HG03439 (cell line): ENCODE results near the gene DRD4.
"Not testable (repeated sequence)": the region's sequence is repeated elsewhere in the genome, so short reads cannot be mapped to it uniquely, and the experiment has no call there.

Source experiments
- ATAC-seq: cut with Tn5 transposase; IDR thresholded peaks from one replicate; pipeline ENCODE4 v1.9.1; 2021; ENCODE audit warnings: mild to moderate bottlenecking, moderate library complexity; ENCODE audit not compliant: unreplicated experiment

DRD4 gene

DNA sequence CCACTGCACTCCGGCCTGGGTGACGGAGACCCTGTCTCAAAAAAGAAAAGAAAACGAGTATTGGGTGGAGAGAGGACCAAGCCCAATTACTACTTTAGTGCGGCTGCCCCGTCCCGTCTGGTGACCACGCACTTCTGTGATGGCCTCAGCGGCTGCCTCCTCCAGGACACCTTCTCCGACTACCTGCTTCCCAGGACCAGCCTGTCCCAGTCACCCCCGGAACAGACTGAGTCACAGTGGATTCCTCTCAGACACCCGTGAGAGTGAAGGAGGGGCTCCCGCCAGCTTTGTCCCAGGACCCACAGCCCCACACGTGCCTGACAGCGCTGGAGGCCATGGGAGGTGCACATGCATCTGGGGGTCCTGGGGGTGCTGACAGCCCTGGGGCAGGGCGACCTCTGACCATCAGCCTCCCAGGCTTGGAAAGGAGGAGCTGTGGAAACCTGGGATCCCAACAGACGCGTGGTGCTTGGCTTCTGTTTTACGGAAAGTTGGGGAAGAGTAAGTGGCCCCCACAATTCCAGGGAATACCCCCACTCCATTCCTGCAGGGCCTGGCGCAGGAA is 4.8 kb downstream of the DRD4 start:
- ATAC-seq = no peak

DNA sequence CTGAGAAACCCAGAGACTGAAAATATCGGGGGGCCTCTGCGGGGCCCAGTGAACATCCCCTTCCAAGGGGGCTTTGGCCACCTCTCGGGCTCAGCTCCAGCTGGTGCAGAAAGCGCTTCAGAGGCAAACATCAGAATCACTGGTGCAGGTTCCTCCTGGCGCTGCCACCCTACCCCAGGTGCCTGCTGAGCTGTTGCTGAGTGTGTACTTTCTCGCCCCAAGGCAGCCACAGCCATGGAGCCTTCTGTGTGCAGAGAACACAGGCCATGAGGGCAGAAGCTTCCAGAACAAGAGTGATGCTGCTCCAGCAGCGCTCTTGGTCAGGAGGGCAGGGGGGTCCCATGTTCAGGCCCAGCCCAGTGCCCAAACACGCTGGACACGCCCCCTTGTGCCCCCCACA is 6.3 kb downstream of the DRD4 start:
- no peak for ATAC-seq

DNA sequence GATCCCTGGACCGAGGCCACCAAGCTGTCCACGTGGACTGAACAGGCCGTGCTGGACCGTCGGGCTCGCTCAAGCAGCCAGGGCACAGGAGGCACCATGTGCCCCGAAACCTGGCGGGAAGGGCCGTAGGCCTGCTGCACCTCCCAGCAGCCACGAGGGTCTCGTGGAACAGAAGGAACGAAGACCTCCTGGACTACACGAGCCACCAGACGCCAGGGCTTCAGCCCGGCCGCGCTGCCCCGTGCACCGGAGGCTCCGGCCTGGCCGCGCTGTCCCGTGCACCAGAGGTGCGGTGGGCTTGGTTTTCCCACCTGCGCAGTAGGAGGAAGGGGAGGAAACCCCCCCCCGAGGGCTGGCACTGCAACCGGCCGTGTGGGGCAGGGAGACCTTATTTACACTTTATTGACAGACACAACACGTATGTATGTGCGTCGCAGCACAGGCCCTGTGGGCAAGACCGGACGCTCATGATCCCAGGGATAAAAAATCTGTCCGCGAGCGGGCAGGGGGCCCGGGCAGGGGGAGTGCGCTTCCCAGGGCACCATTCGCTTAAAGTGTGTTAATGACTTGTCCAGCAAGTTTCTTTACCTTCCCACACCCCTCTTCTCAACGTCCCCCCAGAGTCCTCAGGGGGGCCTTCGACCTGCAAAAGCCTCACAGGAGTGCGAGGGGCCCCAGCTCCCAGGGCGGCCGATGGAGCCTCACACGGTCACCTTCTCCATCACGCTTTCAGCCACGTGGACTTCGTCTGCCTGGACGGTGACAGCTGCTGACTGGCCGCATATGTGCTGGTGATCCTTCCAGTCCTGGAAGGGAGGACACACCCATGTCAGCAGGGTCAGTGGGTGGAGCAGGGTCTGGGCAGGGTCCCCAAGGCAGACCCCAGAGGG is 7.0 kb downstream of the DRD4 start:
- no peak for ATAC-seq

DNA sequence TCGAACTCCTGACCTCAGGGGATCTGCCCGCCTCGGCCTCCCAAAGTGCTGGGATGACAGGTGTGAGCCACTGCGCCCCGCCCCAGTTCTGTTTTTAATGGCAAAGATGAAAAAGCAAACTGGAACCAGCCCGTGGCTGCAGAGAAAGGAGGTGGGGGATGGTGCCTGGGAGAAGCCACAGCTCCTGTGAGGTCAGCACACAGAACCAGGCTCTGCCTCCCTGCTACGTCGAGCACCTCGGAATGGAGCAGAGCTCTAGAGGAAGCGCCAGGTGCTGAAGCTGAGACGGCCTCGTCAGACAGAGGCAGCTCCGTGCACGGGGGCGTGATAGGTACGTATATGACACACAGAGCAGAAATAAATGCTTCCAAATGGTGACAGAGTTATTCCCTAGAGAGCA is 8.5 kb downstream of the DRD4 start:
- no peak for ATAC-seq

DNA sequence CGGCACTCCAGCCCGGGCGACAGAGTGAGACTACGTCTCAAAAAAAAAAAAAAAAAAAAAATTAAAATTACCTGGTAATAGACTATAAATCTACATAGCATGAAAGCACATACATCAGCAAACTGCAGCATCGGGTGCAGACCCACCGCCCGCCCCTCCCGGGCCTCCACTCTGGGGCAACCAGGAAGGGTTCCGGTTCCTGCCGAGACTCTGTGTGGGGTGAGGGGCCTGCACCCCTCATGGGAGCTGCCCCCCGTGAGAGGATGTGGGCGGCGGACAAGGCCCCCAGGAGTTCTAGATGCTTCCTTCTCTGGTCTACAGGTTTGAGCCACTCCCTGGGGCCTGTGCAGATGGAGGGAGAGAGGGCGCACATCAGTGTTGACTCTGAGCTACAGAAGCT is 9.1 kb downstream of the DRD4 start:
- no peak for ATAC-seq

DNA sequence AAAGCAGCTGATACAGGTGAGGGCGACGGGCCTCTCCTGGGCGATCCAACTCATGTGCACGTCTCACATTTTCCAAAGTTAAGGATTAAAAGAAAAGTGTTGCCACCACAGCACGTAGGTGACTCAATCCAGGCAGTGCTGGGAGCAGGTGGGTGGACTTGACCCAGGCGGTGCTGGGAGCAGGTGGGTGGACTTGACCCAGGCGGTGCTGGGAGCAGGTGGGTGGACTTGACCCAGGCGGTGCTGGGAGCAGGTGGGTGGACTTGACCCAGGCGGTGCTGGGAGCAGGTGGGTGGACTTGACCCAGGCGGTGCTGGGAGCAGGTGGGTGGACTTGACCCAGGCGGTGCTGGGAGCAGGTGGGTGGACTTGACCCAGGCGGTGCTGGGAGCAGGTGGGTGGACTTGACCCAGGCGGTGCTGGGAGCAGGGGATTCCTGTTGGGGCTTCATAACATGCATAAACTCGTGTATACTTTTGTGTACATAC is 10.6 kb downstream of the DRD4 start:
- ATAC-seq = not testable (repeated sequence)

DNA sequence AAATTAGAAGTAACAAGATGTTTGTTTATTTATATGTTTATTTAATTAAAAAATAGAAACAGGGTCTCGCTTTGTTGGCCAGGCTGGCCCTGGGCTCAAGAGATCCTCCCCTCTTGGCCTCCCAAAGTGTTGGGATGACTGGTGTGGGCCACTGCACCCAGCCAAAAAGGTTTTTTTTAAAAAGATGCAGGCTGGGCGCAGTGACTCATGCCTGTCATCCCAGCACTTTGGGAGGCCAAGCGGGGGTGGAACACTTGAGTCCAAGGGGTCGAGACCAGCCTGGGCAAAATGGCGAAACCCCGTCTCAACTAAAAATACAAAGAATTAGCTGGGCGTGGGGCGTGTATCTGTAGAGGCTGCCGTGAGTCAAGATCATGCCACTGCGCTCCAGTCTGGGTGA is 13.4 kb downstream of the DRD4 start:
- ATAC-seq = no peak

DNA sequence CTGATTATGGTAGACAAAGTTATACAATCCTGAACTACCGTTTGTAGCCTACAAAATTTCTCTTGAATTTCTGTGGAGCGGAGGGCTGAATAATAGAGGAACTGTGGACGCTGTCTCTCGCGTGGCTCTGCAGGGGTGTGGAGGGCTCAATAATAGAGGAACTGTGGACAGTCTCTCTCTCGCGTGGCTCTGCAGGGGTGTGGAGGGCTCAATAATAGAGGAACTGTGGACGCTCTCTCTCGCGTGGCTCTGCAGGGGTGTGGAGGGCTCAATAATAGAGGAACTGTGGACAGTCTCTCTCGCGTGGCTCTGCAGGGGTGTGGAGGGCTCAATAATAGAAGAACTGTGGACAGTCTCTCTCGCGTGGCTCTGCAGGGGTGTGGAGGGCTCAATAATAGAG is 16.1 kb downstream of the DRD4 start:
- not testable (repeated sequence) for ATAC-seq

DNA sequence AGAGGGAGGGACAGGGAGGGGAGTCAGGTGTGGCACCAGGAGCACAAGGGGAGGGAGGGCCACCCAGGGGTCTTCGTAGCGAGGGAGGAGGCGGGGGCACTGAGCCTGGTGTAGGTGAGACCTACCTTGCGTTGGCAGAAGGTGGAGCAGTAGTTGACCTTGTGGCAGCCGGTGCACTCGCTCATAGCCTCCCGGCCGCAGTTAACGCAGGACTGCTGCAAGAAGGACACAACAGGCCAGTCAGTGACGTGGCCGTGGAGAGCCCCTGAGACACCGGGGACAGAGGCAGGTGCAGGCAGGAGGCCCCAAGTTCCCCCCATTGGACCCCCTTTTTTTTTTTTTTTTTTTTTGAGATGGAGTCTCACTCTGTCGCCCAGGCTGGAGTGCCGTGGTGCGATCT is 16.8 kb downstream of the DRD4 start:
- no peak for ATAC-seq

DNA sequence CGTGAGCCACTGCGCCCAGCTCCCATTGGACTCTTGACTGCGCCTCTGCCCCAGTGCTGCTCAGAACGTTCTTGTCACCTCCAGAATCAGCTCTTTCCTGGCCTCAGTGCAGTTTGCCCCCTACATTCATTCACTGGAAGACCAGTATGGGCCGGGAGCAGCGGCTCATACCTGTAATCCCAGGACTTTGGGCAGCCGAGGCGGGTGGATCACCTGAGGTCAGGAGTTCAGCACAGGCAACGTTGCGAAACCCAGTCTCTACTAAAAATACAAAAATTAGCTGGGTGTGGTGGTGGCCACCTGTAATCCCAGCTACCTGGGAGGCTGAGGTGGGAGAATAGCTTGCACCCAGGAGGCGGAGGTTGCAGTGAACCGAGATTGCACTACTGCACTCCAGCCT is 17.4 kb downstream of the DRD4 start:
- ATAC-seq = not testable (repeated sequence)

DNA sequence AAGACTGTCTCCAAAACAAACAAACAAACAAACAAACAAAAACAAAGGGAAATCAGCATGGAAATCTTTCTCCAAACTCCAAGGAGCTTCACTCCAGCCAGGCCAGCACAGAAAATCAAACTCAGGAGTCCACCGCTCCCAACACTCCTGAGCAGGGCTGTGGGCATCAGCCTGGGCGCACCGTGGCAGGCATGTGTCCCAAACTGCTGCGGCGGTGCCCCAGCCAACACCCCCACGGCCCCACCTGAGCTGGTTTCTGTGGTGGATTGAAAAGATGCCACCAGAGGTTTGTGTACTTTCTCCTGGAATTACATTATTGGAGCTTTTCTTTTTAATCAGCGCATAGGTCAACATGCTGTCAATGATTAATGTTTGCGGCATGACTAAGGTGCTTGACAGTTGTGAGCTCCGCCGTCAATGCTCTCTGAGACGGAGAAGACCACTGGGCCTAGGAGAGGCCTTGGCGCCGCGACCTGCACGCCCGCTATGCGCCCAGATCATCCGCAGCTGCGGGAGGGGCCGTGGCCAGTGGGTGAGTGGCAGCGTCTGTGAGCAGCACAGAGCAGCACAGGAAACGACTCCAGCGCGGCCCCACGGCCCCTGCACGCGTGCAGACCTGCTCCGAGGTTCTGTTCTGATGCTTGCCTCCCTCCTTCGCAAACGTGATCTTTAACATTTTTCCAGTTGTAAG is 18.1 kb downstream of the DRD4 start:
- ATAC-seq = no peak

DNA sequence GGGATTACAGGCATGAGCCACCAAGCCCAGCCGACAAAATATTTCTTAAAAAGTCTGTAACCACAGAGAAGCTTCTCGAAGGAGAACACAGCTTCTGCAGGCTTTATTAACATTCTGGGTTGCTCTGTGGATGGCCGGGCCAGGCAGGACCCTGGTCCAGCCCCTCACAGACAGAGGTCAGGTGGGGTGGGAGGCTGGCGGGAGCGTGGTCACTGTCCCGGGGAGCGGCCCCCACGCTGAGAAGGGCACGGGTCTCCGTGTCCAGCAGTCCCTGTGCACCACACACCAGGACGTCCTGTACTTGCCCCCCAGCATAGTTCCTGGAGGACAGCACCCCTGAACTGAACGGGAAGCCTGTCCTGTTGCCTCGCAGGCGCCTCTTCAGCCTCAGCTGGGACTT is 19.4 kb downstream of the DRD4 start:
- ATAC-seq = no peak

DNA sequence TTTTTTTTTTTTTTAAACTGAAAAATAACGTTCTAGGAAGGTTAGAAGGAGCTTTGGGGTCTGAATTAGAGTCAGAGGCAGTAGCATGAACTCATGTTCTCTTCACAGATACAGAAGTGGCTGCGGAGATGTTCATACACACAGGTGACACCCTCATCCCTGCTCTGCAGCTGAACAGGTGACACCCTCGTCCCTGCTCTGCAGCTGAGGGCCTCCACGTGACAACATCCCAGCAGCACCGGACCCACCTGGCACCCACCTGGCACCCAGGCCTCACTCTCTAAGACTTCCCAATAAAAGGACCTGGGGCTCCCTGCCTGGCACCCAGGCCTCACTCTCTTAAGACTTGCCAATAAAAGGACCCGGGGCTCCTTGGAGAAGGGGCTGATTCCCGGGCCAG is 19.8 kb downstream of the DRD4 start:
- no peak for ATAC-seq

DNA sequence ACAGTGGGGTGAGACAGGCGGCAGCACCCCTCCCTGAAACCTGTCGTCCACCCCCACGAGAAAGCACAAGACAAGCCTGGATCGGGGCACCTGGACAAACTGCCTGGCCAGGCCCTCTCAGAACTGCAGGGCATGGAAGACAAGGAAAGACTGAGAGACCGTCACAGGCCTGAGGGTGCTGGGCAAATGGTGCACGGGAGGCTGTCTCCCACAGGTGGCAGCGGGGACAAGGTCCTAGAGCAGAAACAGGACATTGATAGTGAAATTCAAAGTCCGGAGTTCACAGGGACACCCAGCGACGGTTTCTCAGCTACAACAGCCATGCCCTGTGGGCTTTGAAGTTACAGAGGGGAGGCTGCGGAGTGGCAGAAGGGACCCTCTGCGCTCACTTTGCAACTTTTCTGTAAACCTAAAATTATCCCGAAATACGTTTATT is 20.6 kb downstream of the DRD4 start:
- no peak for ATAC-seq

DNA sequence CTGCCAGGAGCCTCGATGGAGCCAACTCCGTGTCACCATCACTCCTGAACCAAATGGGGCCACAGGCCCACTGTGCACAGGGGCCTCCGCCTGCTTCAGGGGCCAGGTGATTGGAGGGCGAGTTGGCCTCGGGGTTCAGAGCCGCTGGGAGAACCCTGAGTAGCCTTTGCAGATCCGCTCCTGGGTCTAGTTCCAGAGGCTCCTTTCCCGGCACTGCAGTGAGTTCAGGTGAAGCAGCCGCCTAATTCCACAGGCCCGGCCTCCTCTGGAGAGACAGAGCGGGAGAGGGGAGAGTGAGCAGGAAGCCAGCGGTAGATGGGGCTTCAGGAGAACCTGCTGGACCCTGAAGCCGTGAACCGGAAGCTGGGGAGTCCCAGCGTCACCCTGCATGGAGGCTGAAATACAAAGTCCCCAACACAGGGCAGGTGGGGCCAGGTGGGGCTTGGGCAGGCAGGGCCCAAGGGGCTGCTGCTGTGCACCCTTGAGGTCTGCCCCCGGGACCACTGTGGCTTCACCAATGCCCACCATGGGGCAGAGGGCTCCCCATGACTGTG is 22.5 kb downstream of the DRD4 start:
- no peak for ATAC-seq

DNA sequence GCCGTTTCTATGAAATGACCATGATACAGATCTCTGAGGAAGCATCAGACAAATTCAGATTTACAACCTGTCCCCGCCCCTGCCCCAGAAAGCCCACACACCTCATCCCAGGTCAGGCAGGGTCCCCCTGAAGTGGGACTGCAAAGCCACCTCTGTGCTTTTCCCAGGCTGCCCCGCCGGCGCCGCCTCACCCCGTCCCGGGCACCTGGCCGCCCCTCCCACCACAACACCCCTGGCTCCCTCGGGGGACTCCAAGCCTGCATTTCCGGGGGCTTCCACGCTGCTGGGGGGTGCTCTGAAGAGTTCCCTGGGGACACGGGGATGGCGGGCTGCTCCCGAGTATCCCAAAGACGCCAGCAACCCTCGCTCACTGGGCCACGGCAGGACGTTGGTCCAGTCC is 23.2 kb downstream of the DRD4 start:
- ATAC-seq = no peak

DNA sequence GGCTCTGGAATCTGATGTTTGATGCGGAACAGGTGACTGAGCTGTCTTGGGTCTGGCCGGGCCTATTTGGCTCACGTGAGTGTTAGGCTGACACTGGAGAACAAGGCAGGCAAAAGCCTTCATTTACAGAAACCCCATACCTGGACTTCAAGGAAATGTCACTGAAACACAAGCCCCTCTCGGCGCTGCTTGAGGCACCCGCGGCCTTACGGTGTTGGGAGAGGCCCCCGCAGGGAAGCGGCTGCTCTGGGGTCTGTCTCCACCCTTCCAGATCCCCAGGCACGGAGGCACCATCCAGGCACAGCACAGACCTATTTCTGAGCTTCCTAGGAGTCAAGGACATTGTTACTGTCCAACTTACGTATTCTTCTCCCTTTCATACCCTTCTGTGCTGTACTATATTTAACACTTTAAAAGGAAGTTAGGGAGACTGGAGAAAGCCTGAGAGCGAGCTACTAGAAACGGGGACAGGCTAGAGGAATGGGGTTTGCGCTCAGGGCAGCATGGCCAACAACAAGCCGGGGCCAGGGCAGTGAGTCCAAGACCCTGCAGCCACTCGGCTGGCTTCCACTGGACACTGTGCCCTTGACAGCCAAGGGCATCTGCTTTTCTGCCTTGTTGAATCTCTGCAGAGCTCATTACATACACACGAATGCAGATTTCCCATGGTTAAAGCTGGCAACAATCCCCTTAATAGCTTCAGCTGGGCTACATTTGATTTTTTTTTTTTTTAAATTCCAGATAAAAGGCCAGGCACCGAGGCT is 23.8 kb downstream of the DRD4 start:
- no peak for ATAC-seq

DNA sequence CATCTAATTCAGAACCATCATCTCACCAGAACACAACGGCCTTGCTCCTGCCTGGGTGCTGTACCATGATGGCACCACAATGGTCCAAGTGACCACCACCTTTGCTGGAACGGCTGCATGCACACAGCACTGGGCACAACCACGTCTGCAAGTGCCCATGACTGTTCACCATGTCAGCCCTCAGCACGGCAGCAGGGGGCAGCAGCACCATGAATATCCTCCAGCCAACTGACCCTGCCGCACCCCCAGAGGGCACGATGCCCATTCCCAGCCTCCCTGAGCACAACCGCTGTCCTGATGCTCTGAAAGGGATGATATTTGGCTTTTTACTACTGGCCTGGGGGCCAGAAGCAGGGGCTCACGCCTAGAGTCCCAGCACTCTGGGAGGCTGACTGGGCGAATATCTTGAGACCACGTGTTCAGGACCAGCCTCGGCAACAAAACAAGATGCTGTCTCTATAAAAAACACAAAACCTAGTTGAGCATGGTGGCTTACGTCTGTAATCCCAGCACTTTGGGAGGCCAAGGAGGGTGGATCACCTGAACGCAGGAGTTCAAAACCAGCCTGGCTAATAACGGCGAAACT is 25.7 kb downstream of the DRD4 start:
- no peak for ATAC-seq

DNA sequence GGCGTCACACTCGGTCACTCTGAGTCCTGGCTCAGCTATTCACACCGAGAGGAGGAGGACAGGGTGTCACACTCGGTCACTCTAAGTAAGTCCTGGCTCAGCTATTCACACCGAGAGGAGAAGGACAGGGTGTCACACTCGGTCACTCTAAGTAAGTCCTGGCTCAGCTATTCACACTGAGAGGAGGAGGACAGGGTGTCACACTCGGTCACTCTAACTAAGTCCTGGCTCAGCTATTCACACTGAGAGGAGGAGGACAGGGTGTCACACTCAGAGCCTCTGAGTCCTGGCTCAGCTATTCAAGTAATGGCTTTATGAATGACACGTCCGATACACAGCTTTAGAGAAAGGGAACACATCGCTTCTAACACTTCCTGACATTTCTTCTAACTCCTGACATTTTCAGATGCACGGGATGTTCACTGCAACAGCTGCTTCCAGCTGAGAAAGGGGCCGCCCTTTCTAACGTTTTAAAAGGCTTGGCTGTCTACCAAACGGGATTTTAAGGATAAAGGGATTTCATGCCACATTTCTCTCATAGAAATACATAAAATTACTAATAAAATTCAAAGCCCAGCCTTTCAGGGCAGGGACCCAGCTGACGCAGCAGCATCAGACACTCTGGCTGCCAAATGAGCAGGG is 28.1 kb downstream of the DRD4 start:
- ATAC-seq = no peak

DNA sequence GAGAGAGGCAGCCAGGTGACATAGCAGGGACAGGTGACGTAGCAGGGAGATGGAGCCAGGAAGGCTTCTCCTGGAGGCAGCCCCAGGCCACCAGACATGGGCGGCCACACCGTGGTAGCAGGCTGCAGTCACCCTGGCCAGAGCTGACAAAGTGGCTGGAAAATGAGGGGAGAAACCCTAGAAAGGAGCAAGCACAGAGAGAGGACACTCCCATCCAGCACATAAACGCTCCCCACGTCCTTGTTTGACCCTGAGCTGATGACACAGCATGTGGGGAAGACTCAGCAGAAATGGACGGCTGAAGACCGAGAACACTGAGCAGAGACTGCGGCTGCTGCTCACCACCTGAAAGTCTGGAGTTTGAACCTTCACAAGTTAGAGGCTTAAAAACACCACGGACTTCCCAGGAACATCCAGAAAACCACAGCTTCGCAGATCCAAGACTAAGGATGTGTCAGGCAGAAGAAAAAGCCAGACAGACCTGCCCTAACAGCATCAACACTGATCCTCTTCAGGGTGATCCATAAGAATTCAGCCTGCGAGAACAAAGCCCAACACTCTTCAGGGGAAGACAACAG is 28.7 kb downstream of the DRD4 start:
- no peak for ATAC-seq
